ENCODE data around the gene PLXND1.
"Not testable (repeated sequence)": the region's sequence is repeated elsewhere in the genome, so short reads cannot be mapped to it uniquely, and the experiment has no call there.

The PLXND1 gene

GRCh38 chr3:129614435-129614834 lies 8.0 kb upstream of the PLXND1 start:
- no peak for DNase-seq (ENCODE audit: low read depth in 3 of 3, low spot score in 1 of 3)

DNA sequence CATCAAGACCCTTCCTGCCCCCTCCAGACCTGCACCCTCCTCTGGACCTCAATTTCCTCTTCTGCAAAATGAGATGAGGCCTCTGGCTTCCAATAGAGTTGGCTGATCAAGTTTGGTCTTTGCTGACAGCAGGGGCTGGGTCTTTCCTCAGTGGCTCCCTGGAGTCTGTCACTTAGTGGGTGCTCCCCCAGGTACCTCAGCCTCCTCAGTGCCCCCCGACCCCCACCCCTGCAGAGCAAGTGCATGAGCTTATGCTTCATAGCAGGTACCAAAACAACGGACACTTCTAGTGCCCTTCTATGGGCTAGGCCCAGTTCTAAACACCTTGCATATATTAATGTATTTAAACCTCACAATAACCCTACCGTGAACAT lies 6.9 kb upstream of the PLXND1 start:
- DNase-seq (ENCODE audit: low read depth in 3 of 3, low spot score in 1 of 3) = no peak

GRCh38 chr3:129612534-129613366 lies 6.3 kb upstream of the PLXND1 start:
- no peak for DNase-seq (ENCODE audit: low read depth in 3 of 3, low spot score in 1 of 3)

DNA sequence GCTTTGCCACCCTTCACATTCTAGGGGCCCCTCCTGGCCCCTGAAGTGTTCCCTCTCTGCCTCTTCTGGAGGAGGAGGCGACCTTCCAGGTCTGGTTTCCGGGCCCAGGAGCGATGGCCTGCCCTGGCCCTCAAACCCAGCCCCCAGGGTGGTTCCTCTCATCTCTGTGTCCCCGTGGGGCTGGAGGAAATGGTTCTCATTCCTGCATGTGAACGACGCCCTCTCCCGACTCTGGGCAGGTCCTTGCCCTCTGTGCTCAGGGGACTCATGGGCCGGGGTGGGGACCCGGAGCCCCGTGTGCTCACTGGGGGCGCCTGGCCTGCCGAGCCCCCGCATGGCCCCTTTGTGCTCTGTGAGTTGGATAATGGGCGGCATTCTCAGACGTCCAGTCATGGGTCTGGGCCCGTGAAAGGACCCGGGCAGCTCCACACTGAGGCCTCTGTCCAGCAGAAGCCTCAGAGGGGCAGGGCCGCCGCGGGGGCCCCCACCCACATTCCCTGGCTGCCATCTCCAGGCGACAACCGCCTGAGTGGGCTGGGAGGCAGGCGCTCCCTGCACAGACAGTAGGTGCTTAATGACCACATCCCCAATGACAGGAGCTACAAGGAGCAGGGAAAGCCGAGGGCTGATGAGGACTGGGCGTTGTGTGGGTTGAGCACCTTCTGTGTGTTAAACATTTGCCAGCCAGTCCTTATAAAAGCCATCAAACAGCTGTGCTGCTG lies 5.5 kb upstream of the PLXND1 start:
- DNase-seq (ENCODE audit: low read depth in 3 of 3, low spot score in 1 of 3) = no peak

GRCh38 chr3:129611446-129611800 lies 4.9 kb upstream of the PLXND1 start:
- no peak for DNase-seq (ENCODE audit: low read depth in 3 of 3, low spot score in 1 of 3)

DNA sequence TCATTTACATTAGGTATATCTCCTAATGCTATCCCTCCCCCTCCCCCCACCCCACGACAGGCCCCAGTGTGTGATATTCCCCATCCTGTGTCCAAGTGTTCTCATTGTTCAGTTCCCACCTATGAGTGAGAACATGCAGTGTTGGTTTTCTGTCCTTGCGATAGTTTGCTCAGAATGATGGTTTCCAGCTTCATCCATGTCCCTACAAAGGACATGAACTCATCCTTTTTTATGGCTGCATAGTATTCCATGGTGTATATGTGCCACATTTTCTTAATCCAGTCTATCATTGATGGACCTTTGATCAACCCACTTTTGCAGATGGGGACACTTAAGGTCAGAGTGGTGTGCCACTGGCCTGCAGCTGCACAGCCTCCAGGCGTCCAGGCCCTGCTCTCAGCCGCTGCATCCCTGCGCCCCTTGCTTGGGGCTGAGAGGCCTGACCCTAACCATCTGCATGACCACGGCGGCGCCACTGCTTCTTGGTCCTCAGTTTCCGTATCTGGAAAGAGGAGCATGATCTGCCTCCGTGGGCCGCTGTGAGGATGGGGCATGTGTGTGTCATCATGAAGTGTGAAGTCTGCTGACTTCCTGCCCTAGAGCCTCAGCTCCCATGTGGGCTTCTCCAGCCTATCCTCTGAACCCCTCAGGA lies 4.4 kb upstream of the PLXND1 start:
- not testable (repeated sequence) for DNase-seq (ENCODE audit: low read depth in 3 of 3, low spot score in 1 of 3)

- DNase-seq (ENCODE audit: low read depth in 3 of 3, low spot score in 1 of 3) = no peak
Measured at GRCh38 chr3:129610276-129610675, 3.8 kb upstream of the PLXND1 start.

DNA sequence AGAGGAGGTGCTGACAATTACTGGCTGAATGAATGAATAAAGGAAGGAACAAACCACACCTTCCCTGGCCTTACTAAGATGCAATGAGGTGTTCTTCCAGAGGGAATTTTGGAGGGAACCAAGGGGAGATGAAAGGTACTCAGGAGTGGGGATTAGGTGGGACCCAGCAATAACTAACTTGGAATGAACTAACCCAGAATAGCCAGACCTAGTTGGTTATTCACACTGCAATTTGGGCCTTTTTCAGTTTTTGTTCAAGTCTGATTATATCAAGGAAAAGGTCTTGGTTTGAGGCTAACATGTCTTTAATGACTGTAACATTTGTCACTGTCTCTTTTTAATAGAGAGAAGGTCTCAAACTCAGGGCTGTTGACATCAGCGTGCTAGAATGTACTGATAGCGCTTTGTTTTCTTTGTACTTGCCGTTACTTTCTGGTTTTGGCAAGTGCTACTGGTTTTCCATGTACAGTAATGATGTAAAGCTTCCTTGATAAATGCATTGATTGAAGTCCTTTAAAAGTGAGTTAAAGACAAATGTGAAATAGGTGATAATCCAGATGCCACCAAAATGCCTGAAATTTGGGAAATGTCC lies 3.2 kb upstream of the PLXND1 start:
- no peak for DNase-seq (ENCODE audit: low read depth in 3 of 3, low spot score in 1 of 3)

DNA sequence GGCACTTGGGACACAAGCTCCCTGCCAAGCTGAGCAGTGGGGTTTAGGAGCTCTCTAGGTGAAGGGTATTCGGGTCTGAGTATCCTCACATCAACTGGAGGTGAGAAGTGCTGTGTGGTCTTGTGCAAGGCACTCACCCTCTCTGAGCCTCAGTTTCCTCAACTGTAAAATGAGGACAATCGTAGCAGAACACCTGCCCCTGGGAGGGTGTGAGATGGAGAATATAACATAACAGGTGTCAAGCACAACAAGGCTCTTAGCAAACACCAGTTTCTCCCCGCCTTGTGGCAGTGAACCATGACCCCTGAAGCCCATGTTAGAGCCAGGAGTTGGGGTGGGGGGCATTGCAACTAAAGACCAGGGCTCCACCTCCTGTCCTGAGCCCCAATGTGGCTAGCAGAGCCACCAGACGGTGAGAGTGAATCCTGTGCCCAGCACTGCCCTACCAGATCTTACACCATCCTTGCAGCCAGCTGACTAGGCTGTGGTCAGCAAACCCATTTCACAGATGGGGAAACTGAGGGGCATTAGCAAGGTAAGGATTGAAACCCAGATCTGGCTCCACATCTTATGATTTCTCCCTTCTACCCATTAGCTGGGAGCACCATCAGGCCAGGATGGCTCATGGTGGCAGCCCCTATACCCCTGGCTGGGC lies 2.6 kb upstream of the PLXND1 start:
- no peak for DNase-seq (ENCODE audit: low read depth in 3 of 3, low spot score in 1 of 3)

DNA sequence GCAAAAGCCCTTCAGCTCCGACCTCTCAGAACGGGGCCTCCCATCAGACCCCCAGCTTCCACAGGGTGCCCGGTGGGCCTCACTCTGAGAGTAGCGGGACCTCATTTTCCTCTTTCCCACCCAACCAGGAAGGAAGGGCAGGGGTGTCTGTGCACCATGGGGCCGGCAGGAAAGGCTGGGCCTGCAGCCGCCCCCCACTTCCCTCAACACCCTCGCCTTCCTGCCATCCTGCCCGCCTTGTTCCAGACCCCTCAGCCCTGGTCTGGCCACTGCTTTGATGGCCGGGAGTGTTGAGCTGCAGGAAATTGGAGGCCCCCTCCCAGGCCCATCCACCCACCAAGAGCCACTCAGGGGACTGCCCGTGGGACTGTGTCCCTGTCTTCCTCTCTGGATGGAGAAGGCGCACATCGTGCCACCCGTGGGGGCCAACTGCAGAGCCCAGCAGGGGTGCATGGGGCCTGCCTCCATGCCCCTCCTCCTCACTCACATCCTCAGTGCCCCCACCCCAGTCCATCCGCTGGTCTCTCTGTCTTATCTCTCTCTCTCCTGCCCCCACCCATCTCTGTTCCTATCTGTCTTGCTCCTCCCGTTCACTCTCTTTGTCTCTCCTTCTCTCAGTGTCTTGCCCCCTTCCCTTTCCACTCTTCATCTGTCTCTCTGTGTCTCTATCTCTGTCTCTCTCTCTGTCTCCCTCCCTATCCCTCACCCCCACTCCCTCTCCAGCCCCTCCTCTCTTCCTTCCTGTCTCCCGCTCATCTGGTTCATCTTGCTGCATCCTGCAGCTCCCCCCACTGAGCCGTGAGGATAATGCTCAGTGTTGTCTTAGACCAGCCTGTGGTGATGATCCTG lies 1.8 kb upstream of the PLXND1 start:
- DNase-seq (ENCODE audit: low read depth in 3 of 3, low spot score in 1 of 3) = no peak

DNA sequence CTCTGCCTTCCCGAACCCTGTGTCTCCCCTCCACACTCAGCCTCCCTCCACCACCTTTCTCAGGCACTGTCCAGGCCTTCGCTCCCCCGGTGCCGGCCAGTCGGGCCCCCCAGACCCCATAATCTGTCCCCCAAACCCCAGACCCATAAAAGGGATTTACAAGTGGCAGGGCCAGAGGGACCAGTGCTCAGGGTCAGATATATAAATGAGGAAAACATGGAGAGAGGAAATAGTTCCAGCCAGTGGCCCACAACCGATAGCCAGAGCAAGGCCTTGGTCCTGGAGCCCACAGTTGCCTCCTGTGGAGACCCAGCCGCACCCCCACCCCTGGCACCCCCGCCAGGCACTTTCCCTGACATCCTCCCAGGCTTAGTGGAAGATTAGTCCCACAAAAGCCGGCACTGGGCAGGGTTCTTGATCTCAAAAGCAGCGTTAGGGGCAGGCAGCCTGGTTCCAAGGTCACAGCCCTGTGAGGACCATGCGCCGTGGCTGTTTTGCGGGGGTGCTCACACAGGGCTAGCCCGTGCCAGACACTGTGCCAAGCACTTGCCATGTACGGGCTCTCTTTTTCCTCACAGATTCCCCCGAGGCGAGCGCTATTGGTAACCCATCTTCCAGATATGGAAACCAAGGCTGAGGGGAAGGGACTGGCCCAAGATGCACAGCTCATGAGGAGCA lies 1.1 kb upstream of the PLXND1 start:
- no peak for DNase-seq (ENCODE audit: low read depth in 3 of 3, low spot score in 1 of 3)

DNA sequence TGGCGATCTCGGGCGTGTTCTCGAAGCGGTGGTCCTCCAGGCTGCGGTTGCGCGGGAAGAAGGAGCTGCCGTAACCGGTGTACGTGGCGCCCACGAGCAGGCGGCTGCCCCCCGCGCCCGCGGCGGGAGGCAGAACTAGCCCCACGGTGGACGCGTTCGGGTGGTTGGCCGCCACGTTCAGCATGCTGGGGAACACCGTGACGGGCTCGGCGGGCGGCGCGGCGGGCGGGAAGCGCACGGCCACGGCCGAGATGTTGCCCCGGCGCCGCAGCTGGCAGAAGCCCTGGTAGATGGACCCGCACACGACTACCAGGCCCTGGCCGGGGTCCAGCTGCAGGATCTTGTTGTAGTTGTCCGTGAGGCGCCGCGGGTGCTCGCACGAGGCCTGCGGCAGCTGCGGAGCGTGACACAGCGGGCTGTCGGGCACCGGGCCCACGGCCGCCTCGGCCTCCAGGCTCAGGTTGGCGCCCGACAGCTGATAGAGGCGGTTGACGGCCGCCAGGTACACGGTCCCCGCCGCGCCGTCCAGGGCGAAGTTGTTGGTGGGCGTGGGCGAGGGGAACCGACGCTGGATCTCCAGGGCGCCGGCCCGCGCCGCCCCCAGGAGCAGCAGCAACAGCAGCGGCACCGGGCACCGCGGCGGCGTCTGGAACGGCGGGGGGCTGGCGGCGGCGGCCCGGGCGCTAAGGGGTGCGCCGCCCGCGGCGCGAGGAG lies 397 bp downstream of the PLXND1 start:
- no peak for DNase-seq (ENCODE audit: low read depth in 3 of 3, low spot score in 1 of 3)

DNA sequence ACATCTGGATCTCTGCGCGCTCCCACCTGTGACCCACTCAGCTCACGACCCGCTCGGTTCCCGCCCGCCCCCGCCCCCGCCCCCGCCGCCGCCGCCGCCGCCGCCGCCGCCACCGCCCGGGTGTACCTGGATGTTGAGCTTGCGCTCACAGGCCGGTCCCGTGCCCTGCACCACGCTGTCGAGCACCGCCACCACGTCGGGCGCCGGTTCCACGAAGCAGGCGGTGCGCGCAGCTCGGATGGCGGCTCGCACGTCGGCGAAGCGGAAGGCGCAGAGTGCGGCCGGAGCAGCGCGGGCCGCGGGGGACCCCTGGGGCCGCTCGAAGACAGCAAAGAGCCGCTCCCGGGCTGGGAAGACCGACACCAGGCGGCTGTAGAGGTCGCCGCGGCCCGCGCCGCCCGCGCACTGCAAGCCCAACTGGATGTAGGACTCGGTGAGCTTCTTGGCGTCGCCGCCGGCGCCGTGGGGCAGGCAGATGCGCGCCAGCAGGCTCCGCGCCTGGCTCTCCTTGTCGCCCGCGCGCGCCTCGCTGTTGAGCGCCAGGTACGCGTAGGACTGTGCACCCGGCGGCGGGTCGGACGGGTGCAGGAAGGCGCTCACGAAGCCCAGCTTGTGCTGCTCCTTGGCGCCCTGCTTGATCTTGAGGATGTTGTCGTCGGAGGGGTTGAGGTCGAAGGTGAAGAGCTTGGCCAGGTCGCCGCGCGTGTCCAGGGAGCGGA lies 1.1 kb downstream of the PLXND1 start:
- peak in 1 of 3 donors; percentile 26 for DNase-seq (ENCODE audit: low read depth in 3 of 3, low spot score in 1 of 3)

DNA sequence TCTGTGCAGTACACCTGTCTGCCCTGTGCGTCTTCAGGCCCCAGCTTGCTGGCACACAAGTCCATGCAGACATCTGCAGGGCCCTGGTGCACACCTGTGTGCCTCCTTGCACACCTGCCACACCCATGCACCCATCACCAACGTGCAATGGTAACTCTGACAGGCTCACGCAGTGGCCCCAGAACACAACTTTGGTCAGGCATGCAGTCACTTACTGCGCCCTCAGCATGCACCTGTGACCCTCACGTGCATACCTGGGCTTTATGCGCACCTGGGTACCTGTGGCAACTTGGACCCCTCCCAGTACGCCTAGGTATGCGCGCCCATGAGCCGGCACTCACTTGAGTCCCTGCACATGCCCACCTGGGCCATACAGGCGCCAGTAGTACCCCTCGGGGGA lies 1.7 kb downstream of the PLXND1 start:
- DNase-seq (ENCODE audit: low read depth in 3 of 3, low spot score in 1 of 3) = no peak

DNA sequence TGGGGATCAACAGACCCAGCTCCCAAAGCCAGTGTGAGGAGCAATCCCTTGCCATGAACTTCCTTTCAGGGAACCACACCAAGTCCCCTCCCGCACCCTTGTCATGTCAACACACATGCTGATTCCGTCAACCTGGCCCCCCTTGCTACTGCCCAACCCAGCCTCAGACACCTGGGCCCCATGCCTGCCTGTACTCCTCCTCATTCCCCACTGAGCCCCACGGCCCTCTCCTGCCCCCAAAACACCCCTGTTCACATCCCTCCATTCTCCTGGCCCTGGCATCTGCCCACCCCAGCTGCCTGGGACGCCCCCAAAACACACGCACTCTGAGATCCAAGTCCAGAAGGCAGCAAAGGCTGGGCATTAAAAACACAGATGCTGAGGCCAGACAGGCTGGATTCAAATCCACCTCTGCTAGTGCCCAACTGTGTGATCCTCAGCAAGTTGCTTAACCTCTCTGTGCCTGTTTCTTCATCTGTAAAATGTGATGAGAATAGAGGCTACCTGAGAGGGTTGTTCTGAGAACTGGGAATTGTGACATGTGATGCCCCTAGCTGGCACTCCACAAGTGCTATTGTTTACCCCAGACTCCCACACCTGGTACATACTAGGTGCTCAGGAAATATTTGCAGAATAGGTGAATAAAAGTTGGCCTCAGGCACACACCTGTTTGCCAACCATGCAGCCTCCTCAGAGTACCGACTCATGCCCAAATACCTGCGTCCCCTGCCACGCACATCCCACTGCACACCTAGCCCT lies 2.3 kb downstream of the PLXND1 start:
- no peak for DNase-seq (ENCODE audit: low read depth in 3 of 3, low spot score in 1 of 3)

- no peak for DNase-seq (ENCODE audit: low read depth in 3 of 3, low spot score in 1 of 3)
Measured at GRCh38 chr3:129603561-129603942, 2.9 kb downstream of the PLXND1 start.

DNA sequence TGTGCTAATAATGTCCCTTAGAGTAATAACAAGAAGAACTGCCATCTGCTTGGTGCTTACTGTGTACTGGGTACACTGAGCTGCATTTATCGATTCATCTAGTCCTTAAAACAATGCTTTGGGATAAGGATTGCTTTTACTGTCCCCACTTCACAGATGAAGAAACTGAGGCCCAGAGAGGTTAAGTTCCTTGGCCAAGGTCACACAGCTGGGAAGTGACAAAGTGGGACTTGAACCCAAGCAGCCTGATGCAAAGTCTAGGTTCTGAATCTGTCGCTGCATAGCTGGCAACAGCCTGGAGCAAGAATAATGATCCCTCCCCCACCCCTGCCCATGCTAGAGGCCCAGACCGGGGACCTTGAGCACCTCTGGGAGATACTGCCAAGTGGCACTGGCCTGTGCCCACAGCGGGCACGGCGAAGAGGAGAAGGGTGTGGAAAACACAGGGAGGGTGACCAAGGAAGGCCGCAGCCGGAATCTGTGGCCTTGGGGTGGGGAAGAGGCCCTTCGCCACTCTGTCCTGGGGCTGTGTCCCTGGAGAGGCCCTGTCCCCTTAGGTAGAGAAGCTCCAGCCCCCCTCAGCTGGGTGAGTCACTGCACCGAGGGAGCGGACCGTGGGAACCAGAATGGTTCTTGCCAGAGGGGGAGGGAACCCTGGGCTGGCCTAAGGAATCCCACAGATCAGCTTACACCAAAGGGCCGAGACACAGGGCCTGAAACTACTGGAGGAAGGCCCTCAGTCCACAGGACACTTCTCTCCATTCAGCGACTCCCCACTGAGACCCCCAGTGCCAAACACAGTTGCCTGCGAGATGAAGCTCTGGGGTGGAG lies 3.5 kb downstream of the PLXND1 start:
- no peak for DNase-seq (ENCODE audit: low read depth in 3 of 3, low spot score in 1 of 3)
